Measurements from ENCODE around the gene ANKRD24.
"Not testable (repeated sequence)": the region's sequence is repeated elsewhere in the genome, so short reads cannot be mapped to it uniquely, and the experiment has no call there.

ANKRD24 gene

GRCh38 chr19:4182084-4182810 is at the start of gene ANKRD24, which contains the start of gene SIRT6:
ANKRD24 (plus strand) TSS chr19:4182689; CDS start chr19:4186426, 3,737 bp downstream.
SIRT6 (minus strand) TSS chr19:4182563; CDS start chr19:4182539, 24 bp downstream.
- FAIRE-seq, result peak; percentile 96
- peak; percentile 99 for DNase-seq (ENCODE audit: extremely low spot score, insufficient read length, low read depth)

GRCh38 chr19:4134351-4134750 is 48.1 kb upstream of the ANKRD24 start:
- no peak for FAIRE-seq
- no peak for DNase-seq (ENCODE audit: extremely low spot score, insufficient read length, low read depth)

- FAIRE-seq; DNase-seq (ENCODE audit: extremely low spot score, insufficient read length, low read depth): not testable (repeated sequence)
These were observed 47.1 kb upstream of the ANKRD24 start for GRCh38 chr19:4135386-4135785.

- no peak for FAIRE-seq
These were observed 45.8 kb upstream of the ANKRD24 start for GRCh38 chr19:4136680-4137088.

GRCh38 chr19:4138445-4138844 is 44.0 kb upstream of the ANKRD24 start:
- no peak for DNase-seq (ENCODE audit: extremely low spot score, insufficient read length, low read depth)
- FAIRE-seq, result no peak

More at GRCh38 chr19:4136680-4137088, 45.8 kb upstream of the ANKRD24 start:
- DNase-seq (ENCODE audit: extremely low spot score, insufficient read length, low read depth), result no peak

- peak; percentile 68 for DNase-seq (ENCODE audit: extremely low spot score, insufficient read length, low read depth)
- FAIRE-seq, result peak; percentile 79
These were observed 42.8 kb upstream of the ANKRD24 start for GRCh38 chr19:4139614-4140236.

- DNase-seq (ENCODE audit: extremely low spot score, insufficient read length, low read depth) (peak; percentile 58), FAIRE-seq (peak; percentile 78)
These were observed 42.2 kb upstream of the ANKRD24 start for GRCh38 chr19:4140237-4140711.

- not testable (repeated sequence) for DNase-seq (ENCODE audit: extremely low spot score, insufficient read length, low read depth); FAIRE-seq
These were observed 39.6 kb upstream of the ANKRD24 start for GRCh38 chr19:4142916-4143315.

GRCh38 chr19:4144666-4145249 is 37.7 kb upstream of the ANKRD24 start:
- DNase-seq (ENCODE audit: extremely low spot score, insufficient read length, low read depth) (no peak), FAIRE-seq (no peak)

- no peak for DNase-seq (ENCODE audit: extremely low spot score, insufficient read length, low read depth)
- no peak for FAIRE-seq
These were observed 32.8 kb upstream of the ANKRD24 start for GRCh38 chr19:4149518-4150288.

GRCh38 chr19:4151623-4152022 is 30.9 kb upstream of the ANKRD24 start:
- no peak for FAIRE-seq
- DNase-seq (ENCODE audit: extremely low spot score, insufficient read length, low read depth), result no peak

- DNase-seq (ENCODE audit: extremely low spot score, insufficient read length, low read depth), result no peak
- FAIRE-seq, result no peak
These were observed 30.1 kb upstream of the ANKRD24 start for GRCh38 chr19:4152241-4152998.

GRCh38 chr19:4154571-4155312 is 27.7 kb upstream of the ANKRD24 start:
- DNase-seq (ENCODE audit: extremely low spot score, insufficient read length, low read depth), result no peak
- FAIRE-seq, result no peak

GRCh38 chr19:4157164-4157563 is 25.3 kb upstream of the ANKRD24 start:
- no peak for DNase-seq (ENCODE audit: extremely low spot score, insufficient read length, low read depth)
- no peak for FAIRE-seq

- DNase-seq (ENCODE audit: extremely low spot score, insufficient read length, low read depth), result not testable (repeated sequence)
These were observed 24.5 kb upstream of the ANKRD24 start for GRCh38 chr19:4157971-4158370.

GRCh38 chr19:4161415-4162077 is 20.9 kb upstream of the ANKRD24 start:
- DNase-seq (ENCODE audit: extremely low spot score, insufficient read length, low read depth) (no peak), FAIRE-seq (no peak)

More at GRCh38 chr19:4157971-4158370, 24.5 kb upstream of the ANKRD24 start:
- FAIRE-seq, result not testable (repeated sequence)

GRCh38 chr19:4164262-4164661 is 18.2 kb upstream of the ANKRD24 start:
- DNase-seq (ENCODE audit: extremely low spot score, insufficient read length, low read depth) (no peak), FAIRE-seq (no peak)

- DNase-seq (ENCODE audit: extremely low spot score, insufficient read length, low read depth), result no peak
- FAIRE-seq, result no peak
These were observed 10.8 kb upstream of the ANKRD24 start for GRCh38 chr19:4171676-4172075.

Data from GM18507 (cell line).